ENCODE results near the gene GPR157.
A peak's percentile ranks its signal among the peaks of the same experiment; 100 is the strongest.
"Not testable (repeated sequence)": the region's sequence is repeated elsewhere in the genome, so short reads cannot be mapped to it uniquely, and the experiment has no call there.

GPR157 gene, protein sequence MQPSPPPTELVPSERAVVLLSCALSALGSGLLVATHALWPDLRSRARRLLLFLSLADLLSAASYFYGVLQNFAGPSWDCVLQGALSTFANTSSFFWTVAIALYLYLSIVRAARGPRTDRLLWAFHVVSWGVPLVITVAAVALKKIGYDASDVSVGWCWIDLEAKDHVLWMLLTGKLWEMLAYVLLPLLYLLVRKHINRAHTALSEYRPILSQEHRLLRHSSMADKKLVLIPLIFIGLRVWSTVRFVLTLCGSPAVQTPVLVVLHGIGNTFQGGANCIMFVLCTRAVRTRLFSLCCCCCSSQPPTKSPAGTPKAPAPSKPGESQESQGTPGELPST

DNA sequence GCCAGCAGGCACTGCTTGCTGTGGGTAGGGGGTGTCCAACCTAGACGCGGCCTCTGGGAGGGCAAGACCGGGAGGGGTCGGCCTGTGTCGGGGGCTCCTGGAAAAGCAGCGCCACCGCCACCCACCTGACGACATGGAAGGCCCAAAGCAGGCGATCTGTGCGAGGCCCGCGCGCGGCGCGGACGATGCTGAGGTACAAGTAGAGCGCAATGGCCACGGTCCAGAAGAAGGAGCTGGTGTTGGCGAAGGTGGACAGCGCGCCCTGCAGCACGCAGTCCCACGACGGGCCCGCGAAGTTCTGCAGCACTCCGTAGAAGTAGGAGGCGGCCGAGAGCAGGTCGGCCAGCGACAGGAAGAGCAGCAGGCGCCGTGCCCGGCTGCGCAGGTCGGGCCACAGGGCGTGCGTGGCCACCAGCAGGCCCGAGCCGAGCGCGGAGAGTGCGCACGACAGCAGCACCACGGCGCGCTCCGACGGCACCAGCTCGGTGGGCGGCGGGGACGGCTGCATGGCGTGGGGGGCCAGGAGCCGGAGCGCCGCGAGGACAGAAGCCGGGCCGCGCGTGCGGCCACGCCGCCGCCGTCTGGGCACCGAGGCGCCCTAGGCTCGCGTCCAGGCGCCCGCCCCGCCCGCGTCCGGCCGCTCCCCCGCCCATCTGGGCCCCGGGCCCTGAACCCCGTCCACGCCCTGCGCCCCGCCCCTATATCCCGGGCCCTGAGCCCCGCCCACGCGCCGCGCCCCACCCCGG, at the start of gene GPR157:
GPR157 (minus strand) TSS at position 583 of the 746 bp plus-strand sequence; CDS start at position 508, 75 bp downstream.
- DNase-seq (ENCODE audit: low read depth) = peak; percentile 76

DNA sequence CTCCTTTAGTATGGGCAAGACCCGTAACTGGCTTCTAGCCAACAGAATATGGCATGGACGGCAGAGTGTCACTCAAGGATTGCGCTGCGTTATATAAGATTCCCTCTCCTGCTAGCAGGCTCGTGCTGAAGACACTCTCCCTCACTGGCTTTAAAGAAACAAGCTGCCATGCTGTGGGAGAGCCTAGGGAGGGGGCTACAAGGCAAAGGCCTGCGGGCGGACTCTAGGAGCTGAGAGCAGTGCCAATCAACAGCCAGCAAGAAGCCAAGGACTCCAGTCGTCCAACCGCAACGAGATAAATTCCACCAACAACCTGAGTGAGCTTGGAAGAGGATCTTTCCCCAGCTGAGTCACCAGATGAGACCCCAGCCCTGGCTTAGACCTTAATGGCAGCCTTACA, 45.9 kb upstream of the GPR157 start:
- DNase-seq (ENCODE audit: low read depth) = no peak

DNA sequence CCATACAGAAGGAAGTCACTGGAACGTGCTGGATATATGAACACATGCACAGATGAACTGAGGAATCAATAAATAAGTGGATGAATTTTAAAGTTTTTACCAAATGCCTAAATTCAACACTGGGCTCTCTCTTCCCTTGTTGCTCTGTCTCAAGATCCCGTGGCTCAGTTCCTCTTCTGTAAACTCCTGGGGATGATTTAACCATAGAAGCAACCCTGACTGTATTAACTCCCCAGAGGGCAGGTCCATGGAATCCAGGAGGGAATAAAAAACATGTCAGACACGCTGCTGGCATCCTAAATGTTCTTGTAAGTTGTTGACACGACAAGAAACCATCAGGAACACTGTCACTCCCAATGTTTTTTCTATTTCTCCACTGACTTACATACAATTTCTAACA, 45.3 kb upstream of the GPR157 start:
- DNase-seq (ENCODE audit: low read depth) = peak; percentile 17

DNA sequence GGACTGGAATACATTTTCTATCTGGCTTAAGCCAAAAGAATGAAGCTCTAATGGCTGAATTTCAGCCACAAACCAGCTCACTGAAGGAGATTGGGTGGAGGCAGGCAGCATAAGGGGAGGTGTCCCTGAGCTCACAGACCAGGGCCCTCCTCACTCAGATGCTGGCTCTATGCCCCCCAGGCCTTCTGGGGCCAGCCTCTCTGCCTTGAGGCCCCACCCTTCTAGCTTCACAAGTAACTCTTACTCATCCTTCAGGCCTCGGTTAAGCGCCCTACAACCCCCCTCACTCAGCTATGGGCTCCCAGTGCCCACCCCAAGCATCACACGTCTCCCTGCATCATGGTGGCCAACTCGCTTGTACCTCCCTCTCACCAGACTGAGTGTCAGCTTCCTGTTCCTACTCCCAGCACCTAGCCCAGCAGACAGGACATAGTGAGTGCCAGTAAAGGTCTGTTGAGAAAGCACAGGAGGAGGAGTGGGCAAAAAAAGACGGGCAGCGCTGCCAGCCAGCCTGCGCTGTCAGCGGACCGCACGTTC, 40.8 kb upstream of the GPR157 start:
- no peak for DNase-seq (ENCODE audit: low read depth)

DNA sequence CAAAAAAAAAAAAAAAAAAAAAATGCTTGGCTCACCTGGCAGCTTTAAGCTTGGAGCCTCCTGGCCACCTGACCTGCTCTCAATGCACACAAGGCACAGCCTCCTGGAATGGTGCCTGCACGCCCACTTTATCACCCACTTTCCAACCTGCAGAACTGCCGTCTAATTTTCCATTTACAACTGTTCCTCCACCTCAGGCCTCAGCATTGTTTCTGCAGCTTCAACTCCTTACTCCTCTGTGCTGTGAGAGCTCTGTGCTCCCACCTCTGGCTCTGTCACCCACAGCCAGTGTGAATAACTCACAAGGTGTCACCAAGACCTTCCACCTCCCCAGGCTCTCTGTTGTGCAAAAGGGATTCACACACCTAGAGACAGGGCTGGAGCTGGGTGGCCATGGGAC, 38.7 kb upstream of the GPR157 start:
- no peak for DNase-seq (ENCODE audit: low read depth)

DNA sequence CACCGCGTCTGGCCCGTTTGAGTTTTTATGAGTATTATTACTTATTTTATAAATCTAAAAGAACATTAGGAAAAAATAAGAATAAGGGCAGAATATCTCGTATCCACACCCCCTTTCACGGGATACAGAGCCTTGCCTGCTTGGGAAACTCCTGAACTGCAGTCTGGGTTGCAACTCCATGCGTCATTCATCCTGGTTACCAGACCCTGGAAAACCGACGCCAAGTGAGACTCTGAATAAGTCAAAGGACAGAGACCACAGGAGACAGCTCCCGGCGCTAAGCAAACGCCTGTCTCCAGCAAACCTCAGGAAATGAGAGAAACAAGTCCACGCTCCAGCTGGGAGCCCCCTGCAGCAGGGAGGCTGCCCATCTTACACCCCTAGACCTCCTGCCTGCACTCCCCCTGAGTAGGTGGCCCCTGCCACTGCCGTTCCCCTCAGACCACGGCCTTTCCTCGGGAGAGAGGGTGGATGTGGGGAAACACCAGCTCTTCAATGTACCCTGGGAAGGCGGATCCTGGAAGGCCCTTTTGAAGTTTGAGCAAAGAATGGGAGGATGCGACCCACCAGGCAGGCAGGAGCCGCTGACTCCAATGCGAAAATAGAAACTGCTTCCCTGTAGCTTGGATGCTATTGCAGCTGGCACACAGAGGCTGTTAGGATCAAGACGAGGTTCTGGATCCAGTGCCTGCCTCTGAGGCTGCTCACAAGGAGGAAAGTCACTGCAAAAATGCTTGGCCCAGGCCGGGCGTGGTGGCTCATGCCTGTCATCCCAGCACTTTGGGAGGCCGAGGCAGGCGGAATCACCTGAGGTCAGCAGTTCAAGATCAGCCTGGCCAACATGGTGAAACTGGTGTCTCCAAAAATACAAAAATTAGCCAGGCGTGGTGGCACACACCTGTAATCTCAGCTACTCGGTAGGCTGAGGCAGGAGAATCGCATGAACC, 37.7 kb upstream of the GPR157 start:
- no peak for DNase-seq (ENCODE audit: low read depth)

DNA sequence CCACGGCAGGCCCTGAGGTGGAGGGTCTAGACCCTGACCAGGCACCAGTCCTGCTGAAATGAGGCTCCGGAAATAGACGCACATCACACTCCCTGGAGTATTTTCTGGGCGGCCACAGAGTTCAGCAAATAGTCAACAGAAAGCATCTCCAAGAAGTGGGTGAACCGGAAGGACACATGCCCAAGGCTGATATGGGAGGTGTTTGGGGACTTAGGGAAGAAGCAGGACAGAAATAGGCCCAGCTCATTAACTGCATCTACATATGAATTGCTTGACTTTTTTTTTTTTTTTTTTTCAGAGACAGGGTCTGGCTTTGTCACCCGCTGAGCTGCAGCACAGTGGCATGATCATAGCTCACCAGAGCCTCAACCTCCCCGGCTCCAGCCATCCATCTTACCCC, 36.5 kb upstream of the GPR157 start:
- DNase-seq (ENCODE audit: low read depth) = no peak

DNA sequence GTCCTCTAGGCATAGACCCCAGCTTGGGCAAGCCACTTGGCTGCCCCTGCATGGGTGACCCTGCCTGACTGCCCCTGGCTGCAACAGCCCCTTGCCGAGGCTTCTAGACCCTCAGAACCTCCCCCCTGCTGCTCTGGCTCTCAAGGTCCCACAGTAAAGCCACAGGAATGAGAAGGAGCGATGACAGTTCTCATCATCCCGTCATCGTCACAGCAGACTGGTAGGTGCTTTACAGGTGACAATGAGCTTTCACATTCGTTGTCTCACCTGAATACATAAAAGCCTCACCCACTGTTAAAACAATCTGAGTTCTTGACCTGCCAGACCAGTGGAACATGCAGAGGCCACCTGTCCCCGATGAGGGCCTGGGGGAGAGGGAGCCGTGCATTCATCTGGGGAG, 36.0 kb upstream of the GPR157 start:
- DNase-seq (ENCODE audit: low read depth) = no peak

DNA sequence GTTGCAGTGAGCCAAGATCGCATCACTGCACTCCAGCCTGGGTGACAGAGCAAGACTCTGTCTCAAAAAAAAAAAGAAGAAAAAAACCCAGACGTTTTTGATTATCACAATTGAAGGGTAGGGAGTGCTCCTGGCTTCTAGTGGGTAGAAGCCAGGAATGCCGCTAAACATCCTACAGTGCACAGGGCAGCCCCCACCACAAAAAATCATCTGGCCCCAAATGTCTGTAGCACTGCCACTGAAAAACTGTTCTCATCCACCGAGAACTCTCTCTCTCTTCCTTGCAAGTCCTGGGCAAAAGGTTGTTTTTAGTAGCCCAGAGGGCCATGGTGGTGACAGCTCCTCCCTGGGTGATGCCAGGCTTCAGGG, 35.6 kb upstream of the GPR157 start:
- DNase-seq (ENCODE audit: low read depth) = no peak

DNA sequence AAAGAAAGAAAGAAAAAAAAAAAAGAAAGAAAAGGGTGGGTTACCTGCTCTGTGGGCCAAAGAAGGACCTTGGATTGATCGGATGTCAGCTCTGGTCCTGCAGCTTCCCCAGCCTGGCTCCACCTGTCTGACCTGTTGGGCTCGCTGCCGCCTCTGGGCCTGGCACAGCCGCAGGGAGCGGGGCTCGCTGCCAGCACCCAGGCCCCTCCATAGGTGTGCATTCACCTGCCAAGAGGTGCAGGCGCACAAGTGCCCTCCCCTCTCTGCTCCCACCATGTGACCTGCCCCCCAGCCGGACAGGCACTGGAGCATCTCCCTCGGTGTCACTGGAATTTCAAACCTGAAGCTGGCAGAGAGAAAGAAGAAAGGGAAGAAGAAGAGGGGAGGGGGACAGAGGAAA, 33.1 kb upstream of the GPR157 start:
- no peak for DNase-seq (ENCODE audit: low read depth)

DNA sequence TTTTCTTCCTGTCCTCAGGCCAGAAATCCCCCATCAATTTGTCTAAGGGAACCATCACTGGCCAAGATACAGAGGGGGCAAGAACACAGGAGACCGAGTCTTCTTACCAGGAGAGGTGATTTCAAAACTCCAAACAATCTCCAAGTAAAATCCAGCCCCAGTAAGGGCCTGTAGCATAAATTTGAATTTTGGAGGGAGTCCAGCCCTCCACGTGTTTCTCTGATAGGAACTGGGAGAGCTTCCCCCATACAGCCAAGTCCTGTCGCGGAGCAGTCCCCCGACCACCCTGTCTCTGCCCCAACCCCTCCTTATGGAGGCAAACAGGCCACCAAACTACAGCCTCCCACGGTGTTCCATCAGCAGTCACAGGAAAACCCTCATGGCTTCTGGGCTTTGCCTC, 32.4 kb upstream of the GPR157 start:
- DNase-seq (ENCODE audit: low read depth) = no peak

DNA sequence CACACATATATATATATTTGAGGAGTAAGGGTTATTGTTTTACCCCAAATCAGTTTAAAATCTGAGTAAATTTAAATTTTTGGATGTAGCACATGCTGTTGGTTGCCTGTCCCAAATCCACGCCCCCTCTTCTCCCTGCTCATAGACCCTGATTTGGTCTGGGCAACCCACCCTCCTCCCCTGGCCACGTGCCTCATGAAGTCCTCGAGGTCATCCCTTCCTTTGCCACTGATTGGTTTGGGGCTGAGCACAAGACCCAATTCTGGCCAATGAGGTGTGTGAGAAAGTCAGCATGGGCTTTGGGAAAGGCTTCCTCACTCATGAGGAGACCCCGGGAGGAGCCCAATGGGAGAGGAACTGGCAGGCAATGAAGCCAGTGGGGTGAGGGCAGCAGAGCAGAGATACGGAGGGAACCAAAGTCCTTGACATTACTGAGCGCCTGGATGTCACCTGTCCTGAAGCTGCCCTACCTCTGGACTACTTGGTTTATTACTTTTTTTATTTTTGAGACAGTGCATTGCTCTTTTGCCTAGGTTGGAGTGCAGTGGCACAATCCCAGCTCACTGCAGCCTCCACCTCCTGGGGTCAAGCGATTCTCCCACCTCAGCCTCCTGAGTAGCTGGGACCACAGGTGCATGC, 31.3 kb upstream of the GPR157 start:
- no peak for DNase-seq (ENCODE audit: low read depth)

DNA sequence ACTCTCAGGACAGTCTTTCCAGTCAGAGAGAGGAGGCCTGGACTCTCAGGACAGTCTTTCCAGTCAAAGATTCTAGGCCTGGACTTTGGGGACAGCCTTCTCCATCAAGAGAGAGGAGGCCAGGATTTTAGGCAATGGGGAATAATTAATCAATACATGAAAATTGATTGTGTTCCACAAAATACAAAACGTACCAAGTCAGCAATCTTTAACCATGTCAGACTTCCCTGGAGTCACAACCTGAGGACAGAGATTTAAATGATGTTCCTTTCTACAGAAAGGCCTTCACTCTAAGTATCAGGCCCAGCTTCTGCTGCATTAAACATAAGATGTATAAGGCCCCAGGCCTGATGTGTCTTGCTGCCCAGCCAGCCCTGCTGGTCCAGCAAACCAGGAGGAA, 27.0 kb upstream of the GPR157 start:
- DNase-seq (ENCODE audit: low read depth) = no peak

DNA sequence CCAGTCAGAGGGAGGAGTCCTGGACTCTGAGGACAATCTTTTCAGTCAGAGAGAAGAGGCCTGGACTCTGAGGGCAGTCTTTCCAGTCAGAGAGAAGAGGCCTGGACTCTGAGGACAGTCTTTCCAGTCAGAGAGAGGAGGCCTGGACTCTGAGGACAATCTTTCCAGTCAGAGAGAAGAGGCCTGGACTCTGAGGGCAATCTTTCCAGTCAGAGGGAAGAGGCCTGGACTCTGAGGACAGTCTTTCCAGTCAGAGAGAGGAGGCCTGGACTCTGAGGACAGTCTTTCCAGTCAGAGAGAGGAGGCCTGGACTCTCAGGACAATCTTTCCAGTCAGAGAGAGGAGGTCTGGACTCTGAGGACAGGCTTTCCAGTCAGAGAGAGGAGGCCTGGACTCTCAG, 26.5 kb upstream of the GPR157 start:
- DNase-seq (ENCODE audit: low read depth) = not testable (repeated sequence)

DNA sequence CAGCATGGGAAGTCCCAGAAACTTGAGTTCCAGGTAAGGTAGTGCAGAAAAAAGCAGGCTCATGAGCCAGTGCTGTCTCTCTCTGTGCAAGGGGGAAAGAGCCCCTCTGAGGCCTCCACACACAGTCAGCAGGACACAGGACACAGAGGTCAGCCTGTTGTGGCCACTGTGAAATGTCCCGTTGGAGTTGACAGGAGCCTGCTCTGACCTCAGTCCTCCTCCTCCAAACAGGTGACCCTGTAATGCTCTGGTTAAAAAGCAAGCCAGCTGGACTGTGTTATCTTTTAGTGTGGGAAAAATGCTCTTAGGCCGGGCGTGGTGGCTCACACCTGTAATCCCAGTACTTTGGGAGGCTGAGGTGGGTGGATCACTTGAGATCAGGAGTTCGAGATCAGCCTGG, 24.2 kb upstream of the GPR157 start:
- DNase-seq (ENCODE audit: low read depth) = no peak

DNA sequence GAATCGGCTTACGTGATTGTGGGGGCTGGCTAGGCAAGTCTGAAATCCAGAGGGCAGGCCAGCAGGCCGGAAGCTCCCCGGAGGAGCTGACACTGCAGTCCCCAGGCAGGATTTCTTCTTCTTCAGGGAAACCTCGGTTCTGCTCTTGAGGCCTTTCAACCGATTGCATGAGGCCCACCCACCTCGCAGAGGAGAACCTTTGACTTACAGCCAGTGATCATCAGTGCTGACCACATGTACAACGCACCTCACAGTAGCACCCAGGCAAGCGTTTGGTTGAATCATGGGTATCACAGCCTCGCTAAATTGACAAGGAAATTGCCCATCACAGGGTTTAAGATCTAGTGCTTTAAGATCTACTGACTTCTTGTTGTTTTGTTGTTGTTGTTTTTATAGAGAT, 23.6 kb upstream of the GPR157 start:
- DNase-seq (ENCODE audit: low read depth) = no peak

DNA sequence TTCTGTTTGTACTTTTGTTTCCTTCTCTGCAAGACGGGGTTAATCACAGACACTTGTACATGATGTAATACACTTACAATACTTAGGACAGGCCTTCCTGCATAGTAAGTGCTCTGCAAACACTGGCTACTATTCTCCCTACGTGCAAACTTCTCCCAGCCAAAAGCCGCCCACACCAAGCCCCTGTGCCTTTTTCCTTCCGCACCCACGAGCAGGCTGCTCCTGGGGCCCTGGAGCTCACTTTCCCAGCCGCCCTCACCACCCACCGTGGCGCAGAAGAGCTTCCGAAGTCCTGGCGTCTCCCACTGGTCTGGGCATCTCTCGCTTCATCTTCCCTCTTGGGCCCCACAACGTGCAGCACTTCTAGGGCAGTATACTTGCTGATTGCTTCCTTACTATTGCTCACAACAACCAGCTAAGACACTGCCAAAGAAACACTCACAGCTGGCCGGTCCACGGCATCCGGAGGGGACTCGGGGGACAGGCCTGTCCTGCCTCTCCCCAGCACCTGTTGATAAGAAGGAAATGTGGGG, 22.5 kb upstream of the GPR157 start:
- peak; percentile 69 for DNase-seq (ENCODE audit: low read depth)

DNA sequence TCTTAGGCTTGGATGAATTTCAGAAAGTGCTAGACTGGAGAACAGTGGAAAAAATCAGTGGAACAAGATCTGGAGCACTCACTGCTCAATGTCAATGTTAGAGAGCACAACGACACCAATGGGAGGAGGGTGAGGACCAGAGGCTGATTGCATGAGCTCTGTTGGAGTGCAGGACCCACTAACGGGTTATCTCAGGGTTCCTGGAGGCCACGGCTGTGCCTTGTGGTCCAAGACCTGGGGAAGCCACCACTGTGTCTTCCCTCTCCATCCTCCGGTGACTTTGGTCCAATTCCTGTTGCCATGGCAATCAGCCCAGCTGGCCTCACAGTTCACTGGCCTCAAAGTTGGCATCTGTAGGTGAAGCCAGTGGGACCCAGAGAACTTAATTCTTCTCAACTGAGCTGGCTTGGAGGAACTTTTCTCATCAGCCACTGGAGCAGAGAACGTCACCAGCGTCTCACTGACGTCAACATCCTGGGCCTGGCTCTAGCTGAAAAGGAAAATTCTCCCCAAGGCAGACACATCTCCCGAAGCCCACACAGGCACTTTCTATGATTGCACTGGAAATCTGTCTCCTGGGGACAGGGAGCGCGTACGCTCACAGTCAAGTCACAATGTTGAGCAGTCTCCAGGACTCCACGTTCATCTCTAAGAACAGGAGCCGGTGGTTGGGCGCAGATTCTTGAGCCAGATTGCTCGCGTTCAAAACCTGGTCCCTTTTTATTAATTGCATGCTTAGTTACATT, 21.9 kb upstream of the GPR157 start:
- peak; percentile 64 for DNase-seq (ENCODE audit: low read depth)

DNA sequence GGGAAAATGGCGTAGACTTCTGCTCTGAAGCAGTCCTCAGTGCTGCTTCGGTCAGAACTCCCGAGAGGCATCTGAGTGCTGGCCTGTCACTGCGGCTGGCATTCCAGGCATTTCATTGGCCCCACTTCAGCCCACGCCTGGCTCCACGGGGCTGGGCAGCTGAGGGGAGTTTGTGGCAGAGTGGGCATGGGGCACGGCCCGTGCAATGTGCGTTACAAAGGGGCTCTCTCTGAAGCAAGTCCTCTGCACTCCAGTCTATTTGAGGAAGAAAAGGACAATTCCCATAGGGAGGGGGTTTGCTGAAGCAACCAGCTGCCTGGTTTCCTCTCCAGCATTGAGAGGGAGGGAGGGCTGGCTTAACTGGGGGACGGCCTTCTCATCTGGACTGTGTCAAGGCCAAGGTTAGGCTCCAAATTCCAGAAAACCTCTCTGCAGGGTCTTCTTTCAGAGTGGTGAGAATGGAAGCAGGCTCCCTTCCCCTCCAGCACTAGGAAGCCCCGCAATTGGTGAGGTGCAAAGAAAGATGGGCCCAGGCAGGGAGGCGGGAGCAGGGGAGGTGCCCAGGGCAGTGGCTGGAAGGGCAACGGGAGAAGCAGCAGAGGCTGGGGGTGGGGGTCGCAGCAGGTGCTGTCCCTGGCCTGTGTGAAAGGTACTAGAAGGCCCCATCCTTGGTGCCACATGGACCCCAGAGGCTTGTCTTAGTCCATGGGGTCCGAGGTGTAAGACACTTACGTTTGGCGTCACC, 21.1 kb upstream of the GPR157 start:
- no peak for DNase-seq (ENCODE audit: low read depth)

DNA sequence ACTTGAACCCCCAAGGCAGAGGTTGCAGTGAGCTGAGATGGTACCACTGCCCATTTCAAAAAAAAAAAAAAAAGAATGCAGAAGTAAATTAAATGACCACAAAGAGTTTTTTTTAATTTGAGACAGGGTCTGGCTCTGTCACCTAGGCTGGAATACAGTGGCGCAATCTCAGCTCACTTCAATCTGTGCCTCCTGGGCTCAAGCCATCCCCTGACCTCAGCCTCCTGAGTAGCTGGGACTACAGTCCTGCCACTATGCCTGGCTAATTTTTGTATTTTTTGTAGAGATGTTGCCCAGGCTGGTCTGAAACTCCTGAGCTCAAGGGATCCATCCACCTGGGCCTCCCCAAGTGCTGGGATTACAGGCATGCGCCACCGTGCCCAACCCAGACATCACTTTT, 20.2 kb upstream of the GPR157 start:
- no peak for DNase-seq (ENCODE audit: low read depth)

Data from fibroblast of gingiva (primary cell).